Head of caudate nucleus (tissue), 42 donors: Measurements from ENCODE around the gene KCNA10.

Experiments used
- DNase-seq, 42 donors: peaks; one replicate each; pipeline versions ENCODE4 v3.0.0 to v3.0.0-alpha.2; 2020 to 2021; ENCODE audit warnings: mixed read lengths in 7 of 42
- intact Hi-C: fragments of 100-400 bp; cut with DNase I; formaldehyde crosslinking; loops from one replicate; pipeline ENCODE4 v1.15.0; 2022

KCNA10 gene

GRCh38 chr1:110508028-110508940, 10.7 kb downstream of the KCNA10 start:
- DNase-seq = no peak
- intact Hi-C loops = no loop called here

GRCh38 chr1:110506541-110506940, 12.4 kb downstream of the KCNA10 start:
- intact Hi-C loops = no loop called here
- no peak for DNase-seq

DNA sequence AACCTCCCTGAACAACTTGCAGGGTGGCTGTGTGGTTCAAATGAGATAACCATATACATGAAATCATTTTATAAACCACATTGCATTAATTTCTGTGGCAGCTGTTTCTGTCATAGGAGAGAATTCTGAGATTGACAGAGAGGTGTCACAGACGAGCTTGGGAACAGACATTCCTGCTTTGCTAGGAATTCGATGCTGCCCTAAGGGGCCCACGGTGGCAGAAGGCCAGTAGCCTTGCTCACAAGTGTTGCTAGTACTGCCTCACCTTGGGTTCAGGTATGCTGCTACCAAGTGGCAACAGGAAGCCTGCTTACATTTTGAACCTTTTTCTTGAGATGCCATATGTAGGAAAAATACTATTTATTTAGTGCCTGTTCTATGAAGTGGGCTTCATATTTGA, 13.4 kb downstream of the KCNA10 start:
- intact Hi-C loops = no loop called here
- DNase-seq = no peak

DNA sequence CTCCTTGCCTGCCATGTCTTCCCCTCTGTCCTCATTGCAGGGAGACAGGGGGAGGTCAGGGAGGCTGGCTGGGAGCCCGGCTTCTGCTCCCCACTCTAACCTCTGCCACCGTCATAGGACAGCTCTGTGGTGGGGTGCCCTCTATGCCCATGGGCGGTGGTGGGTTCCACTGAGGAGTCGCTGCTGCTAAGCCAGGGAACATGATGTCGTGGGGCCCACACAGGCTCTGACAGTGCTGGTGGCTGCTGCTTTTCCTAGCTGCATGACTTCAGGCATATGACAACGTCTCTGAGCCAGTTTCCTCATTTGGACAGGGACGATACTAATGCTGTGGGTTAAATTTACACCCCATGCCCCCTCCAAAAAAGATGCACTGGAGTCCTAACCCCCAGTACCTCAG, 14.7 kb downstream of the KCNA10 start:
- intact Hi-C loops = no loop called here
- no peak for DNase-seq

DNA sequence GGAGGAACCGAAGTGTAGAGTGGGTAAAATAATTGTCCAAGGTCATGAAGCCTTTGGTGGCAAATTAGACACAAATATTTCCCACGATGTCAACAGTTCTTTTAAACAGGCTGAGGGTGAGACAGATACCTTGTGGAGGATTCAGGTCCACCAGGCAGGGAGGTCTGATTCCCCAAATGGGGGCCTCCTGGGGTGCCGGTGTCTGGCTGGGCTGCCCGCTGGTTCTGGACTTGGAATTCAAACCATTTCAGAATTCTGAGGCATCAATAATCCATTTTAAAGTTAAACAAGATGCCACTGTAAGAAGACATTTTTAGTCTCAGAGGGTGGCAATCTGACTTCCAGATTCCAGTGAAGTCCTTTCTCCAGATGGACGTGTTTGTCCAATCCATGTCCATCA, 15.5 kb downstream of the KCNA10 start:
- intact Hi-C loops = no loop called here

GRCh38 chr1:110502402-110503151, 16.4 kb downstream of the KCNA10 start:
- DNase-seq = no peak
- intact Hi-C loops = no loop called here

More for the DNA sequence above, 15.5 kb downstream of the KCNA10 start:
- no peak for DNase-seq

GRCh38 chr1:110501488-110502132, 17.4 kb downstream of the KCNA10 start:
- intact Hi-C loops = no loop called here
- no peak for DNase-seq

DNA sequence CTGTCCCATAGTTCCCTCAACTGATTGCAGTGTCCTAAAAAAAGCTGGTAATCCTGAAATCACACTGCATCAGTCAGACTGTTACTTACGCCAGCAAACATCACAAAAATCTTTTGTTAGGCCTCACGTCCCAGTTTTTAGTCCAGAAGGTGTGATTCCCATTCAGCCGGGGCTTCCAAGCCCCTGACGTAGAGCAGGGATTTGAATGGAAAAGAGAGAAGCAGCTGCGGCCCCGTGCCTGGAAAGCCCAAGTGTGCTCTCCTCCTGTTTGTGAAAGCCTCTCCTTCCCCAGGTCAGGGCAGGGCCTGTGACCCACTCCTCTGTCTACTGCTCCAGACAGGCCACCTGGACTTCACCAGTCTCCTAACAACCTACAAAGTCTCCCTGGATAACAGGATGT, 20.7 kb downstream of the KCNA10 start:
- no peak for DNase-seq
- intact Hi-C loops = no loop called here

DNA sequence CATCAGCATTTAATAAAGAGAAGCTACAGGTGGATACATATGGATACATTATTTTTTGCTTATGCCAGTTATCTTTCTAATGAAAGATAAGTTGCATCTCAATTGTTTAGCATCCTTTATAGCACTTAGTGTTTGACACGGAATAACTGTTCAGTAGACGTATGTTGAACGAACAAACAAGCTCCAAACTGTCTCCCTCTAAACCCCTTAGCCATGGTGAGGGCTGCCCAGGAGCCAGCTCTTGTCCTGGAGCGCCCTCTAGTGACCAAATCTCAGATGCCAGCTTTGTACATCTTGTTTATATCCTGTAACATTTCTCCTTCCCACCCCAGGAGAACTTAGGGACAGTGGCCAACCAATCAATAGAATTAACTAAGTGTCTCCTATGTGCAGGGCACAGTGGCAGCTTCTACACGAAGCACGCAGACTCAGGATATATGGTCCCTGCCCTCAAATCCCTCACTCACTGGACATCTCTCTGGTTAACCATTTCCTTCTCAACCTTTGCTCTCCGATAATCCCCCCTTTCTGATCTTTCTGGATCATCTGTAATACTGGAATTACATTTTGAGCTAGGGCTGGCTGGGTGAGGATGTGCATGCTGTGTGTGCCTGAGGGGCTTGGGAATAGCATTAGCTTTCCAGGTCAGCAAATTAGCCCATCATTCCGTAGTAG, 22.9 kb downstream of the KCNA10 start:
- intact Hi-C loops = no loop called here
- DNase-seq = peak in 41 of 42 donors; percentile 60 to 94 (median 84)

- intact Hi-C loops = no loop called here
- no peak for DNase-seq
Measured at GRCh38 chr1:110494522-110495406, 24.2 kb downstream of the KCNA10 start.

GRCh38 chr1:110494036-110494435, 24.9 kb downstream of the KCNA10 start:
- intact Hi-C loops = no loop called here
- no peak for DNase-seq

GRCh38 chr1:110493059-110493699, 25.8 kb downstream of the KCNA10 start:
- intact Hi-C loops = no loop called here
- DNase-seq = no peak

DNA sequence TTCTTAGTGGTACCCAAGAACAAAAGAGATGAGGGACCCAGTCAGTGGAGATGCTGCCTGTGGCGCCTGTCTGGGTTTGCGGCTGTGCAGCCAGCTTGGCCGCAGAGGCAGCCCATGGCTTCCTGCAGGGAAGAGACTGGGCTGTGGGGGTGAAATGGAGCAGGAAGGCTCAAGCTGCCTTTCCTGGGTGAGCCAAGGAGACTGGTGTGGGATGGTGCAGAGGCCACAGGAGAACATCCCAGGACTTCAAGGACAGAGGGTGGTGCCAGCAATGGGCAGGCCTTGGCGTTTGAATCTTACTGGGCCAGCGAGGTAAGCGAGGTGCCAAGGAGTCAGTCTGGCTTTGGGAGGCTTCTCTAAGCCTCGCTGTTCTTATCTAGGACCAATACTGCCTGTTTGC, 26.4 kb downstream of the KCNA10 start:
- no peak for DNase-seq
- intact Hi-C loops = no loop called here

DNA sequence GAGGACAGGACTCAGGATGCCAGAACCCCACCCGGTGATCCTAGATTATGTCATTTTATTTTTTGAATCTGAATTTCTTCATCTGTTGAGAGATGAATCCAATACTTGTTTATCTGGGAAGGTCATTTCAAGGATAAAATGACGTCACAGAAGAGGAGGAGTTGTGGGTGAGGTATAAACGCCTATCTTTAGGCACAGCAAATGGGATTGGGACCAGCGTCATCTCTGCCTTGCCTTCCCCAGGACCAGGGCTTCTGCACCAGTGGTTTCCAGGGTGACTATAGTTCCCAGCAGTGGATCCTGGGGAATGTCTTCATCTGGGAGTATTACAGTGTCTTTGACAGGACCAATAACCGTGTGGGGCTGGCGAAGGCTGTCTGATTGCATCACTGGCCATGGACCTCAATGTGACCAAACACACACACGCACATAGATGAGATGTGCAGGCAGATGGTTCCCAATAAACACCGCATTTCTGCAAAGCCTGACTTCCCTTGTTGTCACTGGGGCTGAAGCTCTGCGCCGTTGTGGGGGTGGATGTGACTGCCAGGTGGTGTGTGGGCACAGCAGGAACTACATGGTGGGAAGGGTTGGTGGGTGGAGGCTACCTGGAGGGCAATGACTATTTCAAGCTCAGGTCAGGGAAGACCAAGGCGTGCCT, 28.1 kb downstream of the KCNA10 start:
- intact Hi-C loops = no loop called here
- DNase-seq = peak in 30 of 42 donors; percentile 15 to 78 (median 38)

GRCh38 chr1:110489973-110490542, 28.9 kb downstream of the KCNA10 start:
- intact Hi-C loops = no loop called here

GRCh38 chr1:110489406-110489805, 29.6 kb downstream of the KCNA10 start:
- intact Hi-C loops = no loop called here
- no peak for DNase-seq

More at GRCh38 chr1:110489973-110490542, 28.9 kb downstream of the KCNA10 start:
- no peak for DNase-seq

- intact Hi-C loops = no loop called here
- DNase-seq = no peak
Measured at GRCh38 chr1:110488867-110489266, 30.1 kb downstream of the KCNA10 start.
